Tibial artery (tissue), 4 donors: ENCODE measurements around the gene SCFD2.

Experiments
- DNase-seq, 2 donors: peaks; one replicate each; pipeline ENCODE4 v3.0.0-alpha.2; 2019
- H3K27ac ChIP-seq, 2 donors: fragments of 200-600 bp; sonication (generic) in 1 of 2; 1 replicate in 1 of 2; 2 replicates in 1 of 2; pipeline ENCODE4 v1.5.1; 2018 to 2019; ENCODE audit warnings: mild to moderate bottlenecking in 1 of 2
- H3K27me3 ChIP-seq, 2 donors: fragments of 200-600 bp; sonication (generic) in 1 of 2; one replicate each; pipeline versions ENCODE4 v1.5.1 to v1.6.0; 2016 to 2019
- H3K36me3 ChIP-seq, 3 donors: fragments of 200-600 bp; sonication (generic) in 2 of 3; one replicate each; pipeline ENCODE4 v1.5.1; 2016 to 2019; ENCODE audit warnings: mild to moderate bottlenecking in 2 of 3
- H3K4me1 ChIP-seq, 4 donors: fragments of 200-600 bp; sonication (generic) in 2 of 4; 1 replicate in 3 of 4; 2 replicates in 1 of 4; pipeline ENCODE4 v1.5.1; 2016 to 2019
- H3K4me3 ChIP-seq, 2 donors: fragments of 200-600 bp; sonication (generic) in 1 of 2; 1 replicate in 1 of 2; 2 replicates in 1 of 2; pipeline ENCODE4 v1.5.1; 2018 to 2019; ENCODE audit warnings: mild to moderate bottlenecking in 2 of 2
- H3K9me3 ChIP-seq, 3 donors: fragments of 200-600 bp; sonication (generic) in 1 of 3; one replicate each; pipeline ENCODE4 v1.5.1; 2016 to 2019
- intact Hi-C: fragments of 100-400 bp; cut with DNase I; formaldehyde crosslinking; loops from one replicate; pipeline ENCODE4 v1.15.0; 2023; ENCODE audit warnings: low total_unique reads
- TF ChIP-seq, protein P1 (sequence below), 2 experiments: fragments of 200-600 bp in 1 of 2; fragments of 450-650 bp in 1 of 2; IDR thresholded peaks; one replicate each; pipeline ENCODE4 v1.5.1; 2017 to 2019; ENCODE audit warnings: antibody characterized with exemption in 2 of 2, mild to moderate bottlenecking in 1 of 2, moderate library complexity in 1 of 2

Gene SCFD2

DNA sequence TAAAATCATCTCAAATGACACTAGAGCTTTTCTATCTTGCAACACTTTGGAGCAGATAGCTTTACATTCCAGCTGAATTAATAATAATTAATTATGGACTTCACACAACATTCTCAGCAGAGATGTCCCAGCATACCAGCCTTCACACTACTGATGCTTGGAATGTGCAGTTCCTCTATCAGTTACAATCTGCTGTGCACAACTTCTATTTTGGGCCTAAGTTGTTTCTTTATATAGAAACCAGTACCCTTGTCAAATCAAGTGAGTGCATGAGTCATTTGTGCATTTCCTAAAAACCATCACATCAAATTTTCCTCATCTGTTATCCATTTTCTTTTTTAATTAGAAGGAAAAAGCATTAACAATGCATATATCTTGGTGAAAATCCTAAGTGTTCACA lies 512.5 kb downstream of the SCFD2 start:
- intact Hi-C loops: no loop called here
- Histone ChIP-seq H3K9me3 (peaks cover 0 to 6% (median 0%) of the 10 kb centered on the region in 3 donors), H3K4me1 (peaks cover 0 to 21% (median 13%) of the 10 kb centered on the region in 4 donors), H3K27me3 (no peaks in the 10 kb centered on the region), H3K27ac (peak overlapping the region; percentile 47 to 56), H3K4me3 (no peak overlapping the region), H3K36me3 (no peaks in the 10 kb centered on the region)
- DNase-seq: no peak
- TF ChIP-seq, protein P1, sequence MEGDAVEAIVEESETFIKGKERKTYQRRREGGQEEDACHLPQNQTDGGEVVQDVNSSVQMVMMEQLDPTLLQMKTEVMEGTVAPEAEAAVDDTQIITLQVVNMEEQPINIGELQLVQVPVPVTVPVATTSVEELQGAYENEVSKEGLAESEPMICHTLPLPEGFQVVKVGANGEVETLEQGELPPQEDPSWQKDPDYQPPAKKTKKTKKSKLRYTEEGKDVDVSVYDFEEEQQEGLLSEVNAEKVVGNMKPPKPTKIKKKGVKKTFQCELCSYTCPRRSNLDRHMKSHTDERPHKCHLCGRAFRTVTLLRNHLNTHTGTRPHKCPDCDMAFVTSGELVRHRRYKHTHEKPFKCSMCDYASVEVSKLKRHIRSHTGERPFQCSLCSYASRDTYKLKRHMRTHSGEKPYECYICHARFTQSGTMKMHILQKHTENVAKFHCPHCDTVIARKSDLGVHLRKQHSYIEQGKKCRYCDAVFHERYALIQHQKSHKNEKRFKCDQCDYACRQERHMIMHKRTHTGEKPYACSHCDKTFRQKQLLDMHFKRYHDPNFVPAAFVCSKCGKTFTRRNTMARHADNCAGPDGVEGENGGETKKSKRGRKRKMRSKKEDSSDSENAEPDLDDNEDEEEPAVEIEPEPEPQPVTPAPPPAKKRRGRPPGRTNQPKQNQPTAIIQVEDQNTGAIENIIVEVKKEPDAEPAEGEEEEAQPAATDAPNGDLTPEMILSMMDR (IDR thresholded peaks at IDR 0.05): no peak

DNA sequence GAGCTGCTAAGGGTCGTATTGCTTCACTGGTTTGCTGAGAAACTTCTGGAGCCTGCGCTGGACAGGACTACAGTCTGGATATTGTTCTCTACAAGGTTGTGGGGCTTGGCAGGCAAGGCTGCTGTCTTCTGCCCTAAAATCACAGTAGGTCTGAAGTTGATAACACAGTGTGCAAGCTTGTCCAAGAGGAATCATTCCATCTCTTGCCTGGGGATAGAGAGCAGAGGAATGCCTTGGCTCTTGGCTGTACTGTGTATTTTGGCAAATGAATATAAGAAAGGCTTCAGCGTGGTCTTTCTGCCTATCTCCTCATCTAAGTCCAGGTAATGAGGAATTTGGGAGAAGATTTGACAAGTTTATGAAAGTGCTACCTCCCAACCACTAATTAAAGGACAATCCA lies 513.1 kb downstream of the SCFD2 start:
- Histone ChIP-seq H3K4me3 (no peak overlapping the region), H3K27ac (peak overlapping the region; percentile 47 to 56)

DNA sequence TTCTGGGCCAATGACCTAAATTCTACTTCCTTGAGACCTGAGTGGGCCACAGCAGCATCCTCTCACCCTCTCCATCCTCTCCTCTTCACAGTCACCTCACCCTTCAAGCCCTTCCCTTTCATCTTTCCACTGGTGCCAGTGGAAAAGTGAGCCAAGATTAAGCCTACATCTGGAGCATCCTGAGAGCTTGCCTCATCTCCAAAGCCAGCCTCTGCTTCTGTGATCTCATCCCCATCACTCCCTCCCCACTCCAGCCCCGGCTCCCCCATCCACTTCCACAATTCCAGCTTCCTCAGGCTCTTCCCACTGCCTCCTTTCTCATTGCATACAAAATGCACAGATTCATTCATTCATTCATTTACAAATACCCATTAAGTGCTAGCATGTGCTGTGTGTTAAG lies 513.8 kb downstream of the SCFD2 start:
- no peaks in the 10 kb centered on the region for H3K27me3 ChIP-seq
- H3K4me3 ChIP-seq: no peak overlapping the region
- H3K9me3 ChIP-seq: no peaks in the 10 kb centered on the region
- no peaks in the 10 kb centered on the region for H3K36me3 ChIP-seq
- TF ChIP-seq, protein P1 (IDR thresholded peaks at IDR 0.05): no peak
- intact Hi-C loops: no loop called here
- H3K4me1 ChIP-seq: peaks cover 0 to 21% (median 13%) of the 10 kb centered on the region in 4 donors
- DNase-seq: no peak
- peak overlapping the region in 1 of 2 donors; percentile 56 for H3K27ac ChIP-seq

More for the DNA sequence above, 513.1 kb downstream of the SCFD2 start:
- no peak for DNase-seq
- TF ChIP-seq, protein P1 (IDR thresholded peaks at IDR 0.05): no peak
- Histone ChIP-seq H3K27me3 (no peaks in the 10 kb centered on the region), H3K36me3 (no peaks in the 10 kb centered on the region), H3K9me3 (peaks cover 0 to 1% (median 0%) of the 10 kb centered on the region in 3 donors), H3K4me1 (peaks cover 0 to 21% (median 13%) of the 10 kb centered on the region in 4 donors)
- intact Hi-C loops: no loop called here

DNA sequence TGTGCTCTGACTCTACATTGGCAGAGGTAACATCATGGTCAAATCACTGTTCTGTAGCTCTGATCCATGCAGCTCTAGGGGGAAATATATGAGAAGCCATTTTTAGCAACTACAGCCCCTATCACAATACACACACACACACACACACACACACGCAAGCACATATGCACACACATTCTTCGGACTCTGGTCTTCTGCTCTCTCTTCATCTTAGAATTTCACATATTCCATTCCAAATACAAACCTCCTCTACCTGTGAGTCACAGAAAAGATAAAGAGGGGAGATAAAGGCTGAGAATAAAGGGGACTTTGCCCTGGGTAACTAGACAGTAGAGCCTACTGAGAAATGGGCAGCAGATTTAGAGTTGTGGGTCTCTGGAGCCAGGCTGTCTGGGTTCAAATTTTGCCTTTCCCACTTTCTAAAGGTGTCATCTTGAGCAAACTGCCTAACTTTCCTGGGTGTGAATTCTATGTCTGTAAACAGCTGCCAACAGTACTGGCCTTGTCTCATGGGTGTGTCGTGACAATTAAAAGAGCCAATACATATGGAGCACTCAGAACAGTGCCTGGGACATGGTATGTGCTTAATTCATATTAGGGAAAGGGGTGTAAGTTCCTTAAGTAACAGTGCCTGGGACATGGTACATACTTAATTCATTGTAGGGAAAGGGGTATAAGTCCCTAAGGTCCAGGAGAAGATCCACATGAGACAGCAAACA lies 515.3 kb downstream of the SCFD2 start:
- Histone ChIP-seq H3K9me3 (no peaks in the 10 kb centered on the region), H3K36me3 (no peaks in the 10 kb centered on the region), H3K4me1 (peaks cover 0 to 21% (median 13%) of the 10 kb centered on the region in 4 donors), H3K27ac (no peak overlapping the region), H3K27me3 (no peaks in the 10 kb centered on the region), H3K4me3 (no peak overlapping the region)
- no peak for DNase-seq
- TF ChIP-seq, protein P1 (IDR thresholded peaks at IDR 0.05): no peak
- intact Hi-C loops: no loop called here

DNA sequence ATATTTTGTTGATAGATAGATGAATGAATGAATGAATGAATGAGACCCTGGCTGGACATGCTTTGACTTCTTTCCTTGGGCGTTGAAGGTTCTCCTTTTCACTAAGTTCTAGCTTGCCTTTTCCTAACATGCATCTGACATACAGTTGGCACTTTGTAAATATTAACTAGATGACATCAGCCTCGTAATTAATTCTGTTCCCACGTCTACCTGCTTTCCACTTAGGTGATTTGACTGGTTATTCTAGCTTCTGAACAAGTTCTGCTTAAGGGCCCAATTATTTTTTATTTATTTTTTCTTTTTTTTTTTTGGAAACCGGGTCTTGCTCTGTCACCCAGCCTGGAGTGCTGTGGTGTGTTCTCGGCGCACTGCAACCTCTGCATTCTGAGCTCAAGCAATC lies 517.6 kb downstream of the SCFD2 start:
- peaks cover 0 to 11% (median 5%) of the 10 kb centered on the region in 4 donors for H3K4me1 ChIP-seq
- no peaks in the 10 kb centered on the region for H3K36me3 ChIP-seq
- no peaks in the 10 kb centered on the region for H3K27me3 ChIP-seq
- TF ChIP-seq, protein P1 (IDR thresholded peaks at IDR 0.05): no peak
- H3K4me3 ChIP-seq: no peak overlapping the region
- no peaks in the 10 kb centered on the region for H3K9me3 ChIP-seq
- intact Hi-C loops: no loop called here
- DNase-seq: no peak
- no peak overlapping the region for H3K27ac ChIP-seq
